Measurements from ENCODE around the gene ALKBH3.

Gene ALKBH3

DNA sequence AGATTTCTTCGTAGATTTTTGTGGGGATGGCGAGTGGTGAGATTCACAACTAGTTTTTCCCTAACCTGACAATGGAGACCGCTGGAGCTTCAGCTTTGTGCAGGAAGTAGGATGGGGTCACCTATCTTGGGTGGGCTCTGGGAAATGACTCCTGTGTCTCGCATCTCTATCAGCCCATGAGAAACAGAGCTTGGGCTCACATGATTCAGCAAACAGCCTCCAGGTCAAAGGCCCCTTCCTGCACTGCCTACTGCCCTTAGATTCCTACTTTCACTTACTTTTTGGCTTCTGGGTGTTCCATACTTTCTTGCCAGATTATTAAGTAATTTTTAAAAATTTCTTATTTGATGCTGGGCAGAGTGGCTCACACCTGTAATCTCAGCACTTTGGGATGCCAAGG lies 88.1 kb downstream of the ALKBH3 start:
- Mint-ChIP-seq H3K4me1 (no peaks in the 10 kb centered on the region), H3K9me3 (no peaks in the 10 kb centered on the region), H3K36me3 (ENCODE audit: low read depth) (no peaks in the 10 kb centered on the region), H3K4me3 (no peak overlapping the region), H3K27ac (no peak overlapping the region), H3K27me3 (peaks cover 24% of the 10 kb centered on the region)
- ATAC-seq (no peak), DNase-seq (no peak)

DNA sequence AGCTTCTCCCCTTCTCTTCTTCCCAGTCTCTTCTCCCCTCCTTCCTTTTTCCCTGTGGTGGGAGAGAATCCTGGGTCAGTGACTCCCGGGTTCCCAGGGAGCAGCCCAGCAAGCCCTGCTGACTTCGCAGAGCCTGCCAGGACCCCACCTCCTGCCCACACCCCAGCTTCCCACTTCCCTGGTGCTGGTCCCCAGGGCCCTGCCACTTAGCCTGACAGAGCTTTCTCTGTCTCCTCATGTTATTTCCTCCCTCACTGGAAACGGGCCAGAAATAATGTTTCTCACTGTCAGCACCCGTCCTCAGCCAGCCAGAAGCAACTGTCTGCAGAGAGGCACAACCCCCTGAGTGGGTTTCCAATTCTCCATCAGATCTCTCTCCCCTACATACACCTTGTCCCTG lies 88.9 kb downstream of the ALKBH3 start:
- DNase-seq (no peak), ATAC-seq (no peak)
- Mint-ChIP-seq H3K36me3 (ENCODE audit: low read depth) (no peaks in the 10 kb centered on the region), H3K4me3 (no peak overlapping the region), H3K27me3 (peaks cover 24% of the 10 kb centered on the region), H3K9me3 (peaks cover 5% of the 10 kb centered on the region), H3K4me1 (no peaks in the 10 kb centered on the region), H3K27ac (no peak overlapping the region)
